ENCODE results near the gene CD99L2. TPM values are rescaled to one million over a fixed set of nuclear protein-coding genes. Genes with fewer than 3 reads are reported as not detected.

The CD99L2 gene
- total RNA-seq, 1 experiment from 2014 or later, result 7.3 TPM

- H4K8ac ChIP-seq (replicated peaks; ENCODE audit: insufficient read length, low read depth, low read length), result no peak overlapping the region
- H2AK5ac ChIP-seq (ENCODE audit: insufficient read length, low read length), result no peak overlapping the region
- Mint-ChIP-seq H3K27ac (no peak overlapping the region), H3K9me3 (peaks cover 68 to 90% of the 10 kb centered on the region in 2 experiments), H3K27me3 (ENCODE audit: low read depth) (no peaks in the 10 kb centered on the region), H3K4me1 (peaks cover 0 to 6% of the 10 kb centered on the region in 2 experiments; a peak in 1 of 4 replicates), H3K4me3 (no peak overlapping the region), H3K36me3 (ENCODE audit: insufficient read depth in 1 of 3, low read depth in 3 of 3) (peaks cover 20 to 24% (median 22%) of the 10 kb centered on the region in 3 experiments)
- no peak overlapping the region for H3K27ac ChIP-seq (ENCODE audit: insufficient read length, low read depth, low read length)
- no peaks in the 10 kb centered on the region for H3K23me2 ChIP-seq (ENCODE audit: insufficient read length, low read depth, low read length, poor library complexity, severe bottlenecking)
- no peak overlapping the region for H4K5ac ChIP-seq (ENCODE audit: insufficient read length, low read depth, low read length)
- no peaks in the 10 kb centered on the region; the same call in 1 of the 2 replicates for H3K79me2 ChIP-seq (ENCODE audit: insufficient read depth, low read length)
- no peak overlapping the region for H2BK120ac ChIP-seq (ENCODE audit: low read depth, low read length, poor library complexity, severe bottlenecking)
- no peak overlapping the region for H3K14ac ChIP-seq (ENCODE audit: insufficient read depth, low read length)
- H3T11ph ChIP-seq (ENCODE audit: low read length), result no peak overlapping the region
- H3K23ac ChIP-seq (ENCODE audit: insufficient read length, low read depth, low read length), result no peak overlapping the region
- H3K18ac ChIP-seq (ENCODE audit: insufficient read length, low read depth, low read length), result no peak overlapping the region
- no peaks in the 10 kb centered on the region for H4K20me1 ChIP-seq (ENCODE audit: control insufficient read depth, insufficient read depth, insufficient read length)
- TF ChIP-seq CTCF (conservative IDR thresholded peaks at IDR 0.05), result no peak
- no peak overlapping the region for H3K9ac ChIP-seq (ENCODE audit: extremely low read depth, insufficient read length, low read length)
- H2BK15ac ChIP-seq (ENCODE audit: low read depth, low read length), result no peak overlapping the region
- H3K4ac ChIP-seq (ENCODE audit: low read depth, low read length), result no peak overlapping the region
- DNase-seq, result no peak
- no peaks in the 10 kb centered on the region for H3K9me3 ChIP-seq (ENCODE audit: control insufficient read depth, low read depth, low read length)
- H3K4me2 ChIP-seq (ENCODE audit: insufficient read depth, insufficient read length, low read length), result no peak overlapping the region
- WGBS (ENCODE audit: extremely low coverage, insufficient read length, low lambda C conversion rate), result no CpG with 5 or more reads among the region's 1 CpG
- H2BK20ac ChIP-seq (ENCODE audit: low read depth, low read length, poor library complexity, severe bottlenecking), result no peak overlapping the region
- H4K91ac ChIP-seq (ENCODE audit: insufficient read length, low read depth, low read length), result no peak overlapping the region
- H3K4me1 ChIP-seq (ENCODE audit: insufficient read depth, low read length), result no peaks in the 10 kb centered on the region; the same call in 1 of the 2 replicates
- H2BK12ac ChIP-seq (ENCODE audit: insufficient read length, low read depth, low read length), result no peak overlapping the region
- H3K79me1 ChIP-seq (ENCODE audit: insufficient read depth, low read depth, low read length, poor library complexity, severe bottlenecking), result no peaks in the 10 kb centered on the region
- H2AFZ ChIP-seq (ENCODE audit: low read length), result no peak overlapping the region
- no peak overlapping the region for H3K56ac ChIP-seq (ENCODE audit: insufficient read length, low read depth, low read length)
- no peaks in the 10 kb centered on the region for H3K27me3 ChIP-seq (ENCODE audit: insufficient read depth, low read length)
- H2BK5ac ChIP-seq (ENCODE audit: insufficient read length, low read length), result no peak overlapping the region
Observed at GRCh38 chrX:150856785-150857184, 41.7 kb downstream of the CD99L2 start.
